GM21619 (cell line): Measurements from ENCODE around the gene ANKRD11.
"Not testable (repeated sequence)": the region's sequence is repeated elsewhere in the genome, so short reads cannot be mapped to it uniquely, and the experiment has no call there.

ENCODE experiments used
- ATAC-seq: cut with Tn5 transposase; IDR thresholded peaks from one replicate; pipeline ENCODE4 v1.9.1; 2021; ENCODE audit not compliant: unreplicated experiment

ANKRD11 gene

GRCh38 chr16:89334050-89334449, 156.3 kb downstream of the ANKRD11 start:
- no peak for ATAC-seq

- ATAC-seq = peak; percentile 61
These were observed 156.9 kb downstream of the ANKRD11 start for GRCh38 chr16:89333401-89334001.

GRCh38 chr16:89332902-89333245, 157.5 kb downstream of the ANKRD11 start:
- ATAC-seq = no peak

GRCh38 chr16:89332243-89332901, 158.0 kb downstream of the ANKRD11 start:
- ATAC-seq = no peak

GRCh38 chr16:89331371-89332109, 158.8 kb downstream of the ANKRD11 start:
- ATAC-seq = no peak

GRCh38 chr16:89330177-89330856, 160.0 kb downstream of the ANKRD11 start:
- no peak for ATAC-seq

GRCh38 chr16:89329830-89330176, 160.6 kb downstream of the ANKRD11 start:
- not testable (repeated sequence) for ATAC-seq

GRCh38 chr16:89328412-89329400, 161.7 kb downstream of the ANKRD11 start:
- ATAC-seq = not testable (repeated sequence)

GRCh38 chr16:89326721-89327120, 163.6 kb downstream of the ANKRD11 start:
- no peak for ATAC-seq

- ATAC-seq = no peak
These were observed 164.4 kb downstream of the ANKRD11 start for GRCh38 chr16:89325861-89326471.

- ATAC-seq = peak; percentile 41
These were observed 166.0 kb downstream of the ANKRD11 start for GRCh38 chr16:89324056-89325010.

GRCh38 chr16:89323120-89323960, 167.0 kb downstream of the ANKRD11 start:
- ATAC-seq = no peak

GRCh38 chr16:89322321-89323119, 167.8 kb downstream of the ANKRD11 start:
- no peak for ATAC-seq

- no peak for ATAC-seq
These were observed 169.4 kb downstream of the ANKRD11 start for GRCh38 chr16:89320782-89321501.

- ATAC-seq = peak; percentile 37
These were observed 170.2 kb downstream of the ANKRD11 start for GRCh38 chr16:89319886-89320781.

GRCh38 chr16:89319631-89319885, 170.8 kb downstream of the ANKRD11 start:
- no peak for ATAC-seq
